ENCODE measurements around the gene SHTN1.

The SHTN1 gene

DNA sequence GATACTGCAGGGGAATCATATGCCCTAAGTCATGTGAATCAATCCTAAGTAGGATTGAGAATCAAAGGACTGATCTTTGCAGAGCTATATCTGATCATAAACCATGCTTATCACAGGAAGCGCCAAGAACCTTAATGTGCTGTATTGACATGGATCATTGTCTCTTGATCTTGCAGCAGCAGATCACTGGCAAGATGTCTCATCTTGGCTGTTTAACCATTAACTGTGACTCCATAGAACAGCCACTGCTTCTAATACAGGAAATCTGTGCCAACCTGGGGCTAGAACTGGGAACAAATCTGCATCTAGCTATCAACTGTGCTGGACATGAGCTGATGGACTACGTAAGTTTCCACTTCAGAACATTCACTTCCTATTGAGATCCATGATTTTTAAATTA, 134.0 kb downstream of the SHTN1 start:
- no peak overlapping the region for H3K4me3 ChIP-seq (ENCODE audit: low read depth, low read length)
- CTCF ChIA-PET: no interaction called here
- DNase-seq (ENCODE audit: low read depth, low spot score): no peak
- TF ChIP-seq, protein P1, sequence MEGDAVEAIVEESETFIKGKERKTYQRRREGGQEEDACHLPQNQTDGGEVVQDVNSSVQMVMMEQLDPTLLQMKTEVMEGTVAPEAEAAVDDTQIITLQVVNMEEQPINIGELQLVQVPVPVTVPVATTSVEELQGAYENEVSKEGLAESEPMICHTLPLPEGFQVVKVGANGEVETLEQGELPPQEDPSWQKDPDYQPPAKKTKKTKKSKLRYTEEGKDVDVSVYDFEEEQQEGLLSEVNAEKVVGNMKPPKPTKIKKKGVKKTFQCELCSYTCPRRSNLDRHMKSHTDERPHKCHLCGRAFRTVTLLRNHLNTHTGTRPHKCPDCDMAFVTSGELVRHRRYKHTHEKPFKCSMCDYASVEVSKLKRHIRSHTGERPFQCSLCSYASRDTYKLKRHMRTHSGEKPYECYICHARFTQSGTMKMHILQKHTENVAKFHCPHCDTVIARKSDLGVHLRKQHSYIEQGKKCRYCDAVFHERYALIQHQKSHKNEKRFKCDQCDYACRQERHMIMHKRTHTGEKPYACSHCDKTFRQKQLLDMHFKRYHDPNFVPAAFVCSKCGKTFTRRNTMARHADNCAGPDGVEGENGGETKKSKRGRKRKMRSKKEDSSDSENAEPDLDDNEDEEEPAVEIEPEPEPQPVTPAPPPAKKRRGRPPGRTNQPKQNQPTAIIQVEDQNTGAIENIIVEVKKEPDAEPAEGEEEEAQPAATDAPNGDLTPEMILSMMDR (IDR thresholded peaks at IDR 0.05; ENCODE audit: insufficient read depth, low read length, missing control alignments): no peak
- POLR2A ChIA-PET: no interaction called here

DNA sequence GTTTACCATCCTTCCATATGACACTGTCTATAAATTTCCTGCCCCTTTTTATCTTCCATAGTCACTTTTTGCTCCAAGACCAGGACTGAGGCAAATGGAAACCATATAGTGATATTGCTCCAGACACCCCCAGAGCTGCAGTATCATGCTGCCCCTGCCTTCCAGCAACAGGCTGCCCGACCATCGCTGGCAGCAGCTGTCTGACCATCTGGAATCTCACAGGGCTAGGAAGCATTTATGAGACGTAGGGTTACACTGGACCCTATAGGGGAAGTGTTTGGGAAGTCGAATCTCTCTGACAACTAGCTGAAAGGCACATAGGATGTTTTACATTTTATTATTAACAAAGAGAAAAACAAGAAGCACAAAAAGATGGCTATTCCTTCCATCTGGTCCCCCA, 136.3 kb downstream of the SHTN1 start:
- CTCF ChIA-PET: no interaction called here
- DNase-seq (ENCODE audit: low read depth, low spot score): no peak
- POLR2A ChIA-PET: no interaction called here
- H3K4me3 ChIP-seq (ENCODE audit: low read depth, low read length): no peak overlapping the region
- TF ChIP-seq, protein P1 (IDR thresholded peaks at IDR 0.05; ENCODE audit: insufficient read depth, low read length, missing control alignments): no peak

DNA sequence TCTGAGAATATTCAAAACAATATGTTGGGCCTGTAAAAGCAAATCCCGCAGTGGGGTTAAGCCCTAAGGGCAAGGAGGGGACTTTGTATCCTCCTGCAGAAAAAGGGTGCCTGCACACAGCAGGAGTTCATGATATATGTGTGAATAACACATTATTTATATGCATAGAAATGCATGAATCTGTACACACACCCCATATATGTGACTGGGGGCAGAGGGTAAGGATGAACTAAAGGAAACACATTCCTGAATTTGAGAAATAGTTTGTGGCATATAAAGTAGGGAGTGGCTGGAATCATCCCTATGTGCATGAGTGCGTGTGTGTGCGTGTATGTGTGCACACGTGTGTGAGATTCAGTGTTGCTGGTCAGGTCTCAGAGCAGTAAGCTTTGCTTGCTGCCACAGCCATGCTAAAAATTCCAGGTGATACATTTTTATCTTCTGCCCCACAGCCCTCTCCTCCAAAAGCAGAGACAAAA, 136.8 kb downstream of the SHTN1 start:
- DNase-seq (ENCODE audit: low read depth, low spot score): no peak
- ChIA-PET POLR2A (no interaction called here), CTCF (no interaction called here)
- TF ChIP-seq, protein P1 (IDR thresholded peaks at IDR 0.05; ENCODE audit: insufficient read depth, low read length, missing control alignments): no peak
- H3K4me3 ChIP-seq (ENCODE audit: low read depth, low read length): no peak overlapping the region

DNA sequence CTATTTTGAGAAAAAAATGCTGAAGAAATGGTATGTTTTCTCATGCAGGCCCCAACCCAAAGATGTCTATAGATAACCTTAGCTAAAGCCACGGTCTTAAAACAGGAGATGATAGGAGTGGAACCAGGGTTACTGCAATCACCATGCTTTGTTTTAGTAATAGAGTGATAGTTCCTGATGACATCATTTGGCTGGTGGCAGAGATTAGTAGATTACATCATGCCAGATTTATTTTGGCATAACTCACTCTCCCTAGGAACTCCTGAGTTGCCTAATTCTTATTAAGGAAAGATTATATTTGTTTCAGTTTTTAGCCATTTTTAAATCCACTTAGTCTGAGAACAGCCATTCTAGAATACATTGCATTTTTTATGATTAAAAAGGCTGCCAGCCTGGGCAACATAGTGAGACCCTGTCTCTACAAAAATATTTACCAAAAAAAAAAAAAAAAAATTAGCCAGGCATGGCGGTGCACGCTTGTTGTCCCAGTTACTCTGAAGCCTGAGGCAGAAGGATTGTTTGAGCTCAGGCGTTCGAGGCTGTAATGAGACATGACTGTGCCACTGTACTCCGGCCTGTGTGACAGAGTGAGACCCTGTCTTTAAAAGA, 137.9 kb downstream of the SHTN1 start:
- CTCF ChIA-PET: no interaction called here
- POLR2A ChIA-PET: no interaction called here
- no peak overlapping the region for H3K4me3 ChIP-seq (ENCODE audit: low read depth, low read length)
- no peak for DNase-seq (ENCODE audit: low read depth, low spot score)
- TF ChIP-seq, protein P1 (IDR thresholded peaks at IDR 0.05; ENCODE audit: insufficient read depth, low read length, missing control alignments): no peak

DNA sequence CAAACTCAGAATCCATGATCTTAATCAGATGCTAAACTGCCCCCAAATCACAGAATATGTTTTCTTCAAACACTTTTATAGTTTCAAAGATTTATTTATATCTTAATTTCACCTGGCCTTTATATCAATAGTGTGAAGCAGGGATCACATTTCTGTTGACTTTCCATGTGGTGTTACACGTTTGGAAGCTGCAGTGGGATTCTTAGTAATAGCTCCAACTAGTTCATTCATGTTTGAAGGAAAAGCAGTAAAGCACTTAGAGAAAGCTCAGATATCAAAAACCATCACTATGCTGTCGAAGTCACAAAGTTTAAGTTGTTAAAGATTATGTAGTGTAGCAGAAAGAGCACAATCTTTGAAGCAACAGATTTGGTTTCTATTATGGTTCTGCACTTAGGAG, 138.9 kb downstream of the SHTN1 start:
- TF ChIP-seq, protein P1 (IDR thresholded peaks at IDR 0.05; ENCODE audit: insufficient read depth, low read length, missing control alignments): no peak
- ChIA-PET POLR2A (no interaction called here), CTCF (no interaction called here)
- no peak for DNase-seq (ENCODE audit: low read depth, low spot score)
- no peak overlapping the region for H3K4me3 ChIP-seq (ENCODE audit: low read depth, low read length)

DNA sequence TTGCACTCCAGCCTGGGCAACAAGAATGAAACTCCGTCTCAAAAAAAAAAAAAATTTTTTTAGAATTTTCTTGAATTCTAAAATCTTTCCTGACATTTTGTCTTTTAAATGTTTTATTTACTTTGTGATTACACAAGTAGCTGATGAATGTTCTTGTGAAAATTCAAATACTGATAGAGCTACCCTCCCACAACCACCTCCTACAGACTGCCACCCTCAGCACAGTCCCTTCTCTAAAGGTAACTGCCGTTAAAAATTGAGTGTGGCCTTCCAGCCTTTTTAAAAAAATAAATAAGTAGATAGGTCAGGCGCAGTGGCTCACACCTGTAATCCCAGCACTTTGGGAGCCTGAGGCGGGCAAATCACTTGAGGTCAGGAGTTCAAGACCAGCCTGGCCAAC, 140.6 kb downstream of the SHTN1 start:
- POLR2A ChIA-PET: no interaction called here

More for the DNA sequence above, 140.6 kb downstream of the SHTN1 start:
- TF ChIP-seq, protein P1 (IDR thresholded peaks at IDR 0.05; ENCODE audit: insufficient read depth, low read length, missing control alignments): no peak
- CTCF ChIA-PET: no interaction called here
- no peak overlapping the region for H3K4me3 ChIP-seq (ENCODE audit: low read depth, low read length)
- DNase-seq (ENCODE audit: low read depth, low spot score): no peak
